Adipocyte (in vitro differentiated cells): ENCODE measurements around the gene PSMA2.
A peak's percentile ranks its signal among the peaks of the same experiment; 100 is the strongest.

ENCODE experiments used
- DNase-seq: peaks from one replicate; pipeline ENCODE4 v3.0.0-alpha.2; 2015; ENCODE audit warnings: low read depth
- H3K27me3 ChIP-seq: replicated peaks from 2 replicates; pipeline ENCODE4 v1.7.0; 2013; ENCODE audit warnings: mild to moderate bottlenecking, low read length, moderate library complexity; ENCODE audit not compliant: control insufficient read depth, insufficient read depth
- H3K36me3 ChIP-seq: 2 replicates; pipeline ENCODE4 v1.7.0; 2013; ENCODE audit warnings: low read length, mild to moderate bottlenecking, moderate library complexity; ENCODE audit not compliant: control insufficient read depth, insufficient read depth, severe bottlenecking
- H3K4me1 ChIP-seq: 2 replicates; pipeline ENCODE4 v1.7.0; 2013; ENCODE audit warnings: mild to moderate bottlenecking, low read length, moderate library complexity; ENCODE audit not compliant: control insufficient read depth, insufficient read depth
- H3K4me3 ChIP-seq: 2 replicates; pipeline ENCODE4 v1.7.0; 2013; ENCODE audit warnings: mild to moderate bottlenecking, low read length, moderate library complexity
- H3K9ac ChIP-seq: 2 replicates; pipeline ENCODE4 v1.7.0; 2013; ENCODE audit warnings: mild to moderate bottlenecking, low read length, moderate library complexity
- H3K9me3 ChIP-seq: 2 replicates; pipeline ENCODE4 v1.7.0; 2013; ENCODE audit warnings: mild to moderate bottlenecking, low read length, moderate library complexity; ENCODE audit not compliant: control insufficient read depth

Gene PSMA2

GRCh38 chr7:42939457-42940240 is 7.7 kb upstream of the PSMA2 start:
- no peak overlapping the region for H3K9ac ChIP-seq
- DNase-seq: no peak
- H3K27me3 ChIP-seq: no peaks in the 10 kb centered on the region
- H3K4me1 ChIP-seq: peaks cover 3% of the 10 kb centered on the region
- H3K9me3 ChIP-seq: no peaks in the 10 kb centered on the region
- H3K4me3 ChIP-seq: no peak overlapping the region
- H3K36me3 ChIP-seq: peaks cover 55% of the 10 kb centered on the region

- H3K4me1 ChIP-seq: peaks cover 11% of the 10 kb centered on the region
- H3K9me3 ChIP-seq: no peaks in the 10 kb centered on the region
- H3K36me3 ChIP-seq: peaks cover 55% of the 10 kb centered on the region
- no peak overlapping the region for H3K4me3 ChIP-seq
- no peak for DNase-seq
- H3K27me3 ChIP-seq: no peaks in the 10 kb centered on the region
- no peak overlapping the region for H3K9ac ChIP-seq
Observed at GRCh38 chr7:42935861-42936260, 3.9 kb upstream of the PSMA2 start.

- H3K4me3 ChIP-seq: no peak overlapping the region
- peaks cover 26% of the 10 kb centered on the region for H3K4me1 ChIP-seq
- no peaks in the 10 kb centered on the region for H3K9me3 ChIP-seq
- no peak overlapping the region for H3K9ac ChIP-seq
- DNase-seq: no peak
- H3K27me3 ChIP-seq: no peaks in the 10 kb centered on the region
- peaks cover 44% of the 10 kb centered on the region for H3K36me3 ChIP-seq
Observed at GRCh38 chr7:42934291-42934690, 2.3 kb upstream of the PSMA2 start.

DNA sequence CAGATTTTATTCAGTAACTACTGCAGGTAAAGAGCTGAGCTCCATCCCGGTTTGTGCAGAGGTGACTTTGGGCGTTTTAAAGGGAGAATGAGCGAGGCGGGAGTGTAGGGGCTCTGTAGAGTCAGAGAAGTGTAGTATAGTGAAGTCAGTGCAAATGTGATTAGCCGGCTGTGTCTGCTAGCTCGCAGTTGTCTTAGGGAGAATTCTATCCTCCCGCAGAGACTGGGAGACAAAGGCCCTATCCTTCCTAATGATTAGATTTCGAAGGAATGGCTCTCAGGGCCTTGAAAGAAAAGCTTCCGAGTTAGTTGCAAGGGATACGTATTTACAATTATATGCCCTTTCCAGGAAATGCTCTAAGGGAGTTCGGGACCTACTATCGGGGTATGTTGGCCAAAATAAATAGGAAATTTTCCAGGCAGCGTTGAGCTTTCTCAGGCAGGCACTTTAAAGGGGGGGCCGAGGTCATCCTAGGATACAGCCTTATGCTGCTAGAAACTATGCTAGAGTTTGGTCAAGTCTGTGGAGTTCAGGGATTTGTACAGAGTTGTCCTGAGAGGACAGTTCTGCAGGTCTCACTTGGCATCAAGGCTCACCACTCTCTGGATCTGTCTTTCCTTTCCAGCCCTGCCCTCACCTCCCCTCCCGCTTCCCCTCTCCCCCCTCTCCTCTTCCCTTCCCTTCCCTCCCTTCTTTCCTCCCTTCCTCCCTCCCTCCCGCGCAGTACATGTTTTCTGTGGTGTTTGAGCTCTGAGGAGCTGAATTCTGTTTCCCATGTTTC is 1.0 kb upstream of the PSMA2 start:
- Histone ChIP-seq H3K4me3 (peak overlapping the region; percentile 98), H3K9me3 (no peaks in the 10 kb centered on the region), H3K27me3 (no peaks in the 10 kb centered on the region), H3K9ac (peak overlapping the region; percentile 97), H3K36me3 (peaks cover 31% of the 10 kb centered on the region), H3K4me1 (peaks cover 37% of the 10 kb centered on the region)
- peak; percentile 59 for DNase-seq

DNA sequence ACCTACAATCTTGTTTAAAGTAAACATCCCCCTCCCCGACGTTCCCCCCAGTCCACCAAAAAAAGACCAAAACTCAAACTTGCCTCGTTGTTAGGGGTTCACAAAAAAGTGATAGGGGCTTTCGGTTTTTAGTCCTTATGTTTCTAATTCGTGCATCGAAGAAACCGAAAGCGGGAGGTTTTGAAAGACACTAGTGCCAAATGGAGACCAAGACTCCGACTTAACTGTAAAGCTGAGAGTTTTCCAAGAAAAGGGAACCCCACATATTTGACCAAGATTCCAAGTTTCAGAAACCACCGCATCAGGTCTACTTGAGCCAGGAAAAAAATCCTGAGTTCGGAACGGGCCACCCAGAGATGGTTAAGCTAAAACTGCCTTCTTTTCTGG is 534 bp downstream of the PSMA2 start:
- DNase-seq: peak; percentile 70
- H3K27me3 ChIP-seq: no peaks in the 10 kb centered on the region

GRCh38 chr7:42930889-42931288 is 1.1 kb downstream of the PSMA2 start:
- H3K36me3 ChIP-seq: peaks cover 28% of the 10 kb centered on the region
- peak overlapping the region; percentile 97 for H3K9ac ChIP-seq
- H3K27me3 ChIP-seq: no peaks in the 10 kb centered on the region
- H3K4me3 ChIP-seq: peak overlapping the region; percentile 98
- no peaks in the 10 kb centered on the region for H3K9me3 ChIP-seq
- DNase-seq: peak; percentile 33
- H3K4me1 ChIP-seq: peaks cover 44% of the 10 kb centered on the region

More for the DNA sequence above, 534 bp downstream of the PSMA2 start:
- Histone ChIP-seq H3K9me3 (no peaks in the 10 kb centered on the region), H3K4me1 (peaks cover 44% of the 10 kb centered on the region), H3K9ac (peak overlapping the region; percentile 97), H3K4me3 (peak overlapping the region; percentile 98), H3K36me3 (peaks cover 27% of the 10 kb centered on the region)

GRCh38 chr7:42929449-42929848 is 2.5 kb downstream of the PSMA2 start:
- Histone ChIP-seq H3K9ac (no peak overlapping the region), H3K4me3 (peak overlapping the region; percentile 98), H3K9me3 (no peaks in the 10 kb centered on the region), H3K27me3 (no peaks in the 10 kb centered on the region), H3K4me1 (peaks cover 48% of the 10 kb centered on the region), H3K36me3 (peaks cover 31% of the 10 kb centered on the region)
- no peak for DNase-seq

- Histone ChIP-seq H3K4me3 (no peak overlapping the region), H3K9me3 (no peaks in the 10 kb centered on the region), H3K27me3 (no peaks in the 10 kb centered on the region), H3K36me3 (peaks cover 37% of the 10 kb centered on the region), H3K9ac (no peak overlapping the region), H3K4me1 (peaks cover 42% of the 10 kb centered on the region)
- DNase-seq: no peak
Observed at GRCh38 chr7:42928754-42929153, 3.2 kb downstream of the PSMA2 start.

DNA sequence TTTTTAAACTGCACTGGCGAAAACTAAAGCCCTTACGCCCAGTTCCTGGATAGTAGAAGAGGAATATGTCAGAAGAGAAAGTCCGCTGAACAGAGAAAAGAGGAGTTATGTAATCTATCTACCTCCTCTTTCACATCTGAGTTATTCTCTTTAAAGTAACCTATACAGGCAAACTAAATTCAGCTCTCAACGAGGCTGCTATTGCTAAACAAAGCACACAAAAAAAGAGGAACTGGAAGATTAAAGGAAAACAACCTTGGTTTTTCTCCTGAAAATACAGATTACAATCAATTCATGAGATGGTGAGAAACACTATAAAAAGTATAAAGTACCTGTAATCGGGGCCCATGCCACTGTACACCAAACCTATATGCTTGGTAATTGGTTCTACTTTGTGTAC is 5.8 kb downstream of the PSMA2 start:
- Histone ChIP-seq H3K4me3 (no peak overlapping the region), H3K9me3 (no peaks in the 10 kb centered on the region), H3K36me3 (peaks cover 63% of the 10 kb centered on the region), H3K4me1 (peaks cover 37% of the 10 kb centered on the region), H3K9ac (no peak overlapping the region), H3K27me3 (no peaks in the 10 kb centered on the region)
- DNase-seq: no peak

GRCh38 chr7:42925630-42926029 is 6.3 kb downstream of the PSMA2 start:
- no peaks in the 10 kb centered on the region for H3K9me3 ChIP-seq
- no peak overlapping the region for H3K4me3 ChIP-seq
- peaks cover 68% of the 10 kb centered on the region for H3K36me3 ChIP-seq
- DNase-seq: no peak
- no peak overlapping the region for H3K9ac ChIP-seq
- H3K4me1 ChIP-seq: peaks cover 35% of the 10 kb centered on the region
- no peaks in the 10 kb centered on the region for H3K27me3 ChIP-seq

- H3K9ac ChIP-seq: no peak overlapping the region
- H3K4me1 ChIP-seq: peaks cover 22% of the 10 kb centered on the region
- no peak overlapping the region for H3K4me3 ChIP-seq
- H3K27me3 ChIP-seq: no peaks in the 10 kb centered on the region
- H3K36me3 ChIP-seq: peaks cover 81% of the 10 kb centered on the region
- no peak for DNase-seq
- no peaks in the 10 kb centered on the region for H3K9me3 ChIP-seq
Observed at GRCh38 chr7:42924223-42924838, 7.6 kb downstream of the PSMA2 start.
